Chondrocyte (in vitro differentiated cells): Measurements from ENCODE around the gene NRSN1. TPM values are rescaled to one million over a fixed set of nuclear protein-coding genes. Genes with fewer than 3 reads are reported as not detected.

Experiments used
- DNase-seq: peaks from one replicate; pipeline ENCODE4 v3.0.0; 2021; ENCODE audit warnings: mixed read lengths, low spot score
- H3K27ac Mint-ChIP-seq: one replicate; pipeline ENCODE4 v1.8.0; 2021; ENCODE audit warnings: mild to moderate bottlenecking, moderate library complexity, mixed read lengths; ENCODE audit not compliant: unreplicated experiment
- H3K27me3 Mint-ChIP-seq: 2 replicates; pipeline ENCODE4 v1.8.0; 2021; ENCODE audit warnings: low read depth, mixed read lengths
- H3K36me3 Mint-ChIP-seq: 2 replicates; pipeline ENCODE4 v1.8.0; 2021; ENCODE audit warnings: low read depth, mixed read lengths
- H3K4me1 Mint-ChIP-seq: 2 replicates; pipeline ENCODE4 v1.8.0; 2021; ENCODE audit warnings: low read depth, mild to moderate bottlenecking, mixed read lengths
- H3K4me3 Mint-ChIP-seq: one replicate; pipeline ENCODE4 v1.8.0; 2021; ENCODE audit warnings: mild to moderate bottlenecking, moderate library complexity, mixed read lengths; ENCODE audit not compliant: unreplicated experiment
- H3K9me3 Mint-ChIP-seq: 2 replicates; pipeline ENCODE4 v1.8.0; 2021; ENCODE audit warnings: low read depth, mixed read lengths
- total RNA-seq: library from RNA; stranded (reverse); gene quantifications from 3 replicates; pipeline ENCODE4 v1.2.1, GENCODE V29; 2021
- TF ChIP-seq, protein P1 (sequence below): fragments of 200-600 bp; sonication (generic); IDR thresholded peaks from 2 replicates; pipeline ENCODE4 v1.5.0; 2021; ENCODE audit warnings: antibody characterized with exemption, mild to moderate bottlenecking, moderate library complexity

The NRSN1 gene
- total RNA-seq, 1 donor from 2014 or later = not detected

GRCh38 chr6:24149836-24150235 is 23.8 kb downstream of the NRSN1 start:
- Mint-ChIP-seq H3K27ac (no peak overlapping the region), H3K27me3 (no peaks in the 10 kb centered on the region), H3K9me3 (peaks cover 4% of the 10 kb centered on the region)

GRCh38 chr6:24152014-24152413 is 26.0 kb downstream of the NRSN1 start:
- Mint-ChIP-seq H3K9me3 (peaks cover 4% of the 10 kb centered on the region), H3K27ac (no peak overlapping the region), H3K36me3 (no peaks in the 10 kb centered on the region), H3K27me3 (no peaks in the 10 kb centered on the region), H3K4me1 (no peaks in the 10 kb centered on the region), H3K4me3 (no peak overlapping the region)
- DNase-seq = no peak
- TF ChIP-seq, protein P1, sequence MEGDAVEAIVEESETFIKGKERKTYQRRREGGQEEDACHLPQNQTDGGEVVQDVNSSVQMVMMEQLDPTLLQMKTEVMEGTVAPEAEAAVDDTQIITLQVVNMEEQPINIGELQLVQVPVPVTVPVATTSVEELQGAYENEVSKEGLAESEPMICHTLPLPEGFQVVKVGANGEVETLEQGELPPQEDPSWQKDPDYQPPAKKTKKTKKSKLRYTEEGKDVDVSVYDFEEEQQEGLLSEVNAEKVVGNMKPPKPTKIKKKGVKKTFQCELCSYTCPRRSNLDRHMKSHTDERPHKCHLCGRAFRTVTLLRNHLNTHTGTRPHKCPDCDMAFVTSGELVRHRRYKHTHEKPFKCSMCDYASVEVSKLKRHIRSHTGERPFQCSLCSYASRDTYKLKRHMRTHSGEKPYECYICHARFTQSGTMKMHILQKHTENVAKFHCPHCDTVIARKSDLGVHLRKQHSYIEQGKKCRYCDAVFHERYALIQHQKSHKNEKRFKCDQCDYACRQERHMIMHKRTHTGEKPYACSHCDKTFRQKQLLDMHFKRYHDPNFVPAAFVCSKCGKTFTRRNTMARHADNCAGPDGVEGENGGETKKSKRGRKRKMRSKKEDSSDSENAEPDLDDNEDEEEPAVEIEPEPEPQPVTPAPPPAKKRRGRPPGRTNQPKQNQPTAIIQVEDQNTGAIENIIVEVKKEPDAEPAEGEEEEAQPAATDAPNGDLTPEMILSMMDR = no peak

More at GRCh38 chr6:24149836-24150235, 23.8 kb downstream of the NRSN1 start:
- Mint-ChIP-seq H3K4me3 (no peak overlapping the region), H3K4me1 (no peaks in the 10 kb centered on the region), H3K36me3 (no peaks in the 10 kb centered on the region)
- no peak for DNase-seq
- TF ChIP-seq, protein P1 = no peak

DNA sequence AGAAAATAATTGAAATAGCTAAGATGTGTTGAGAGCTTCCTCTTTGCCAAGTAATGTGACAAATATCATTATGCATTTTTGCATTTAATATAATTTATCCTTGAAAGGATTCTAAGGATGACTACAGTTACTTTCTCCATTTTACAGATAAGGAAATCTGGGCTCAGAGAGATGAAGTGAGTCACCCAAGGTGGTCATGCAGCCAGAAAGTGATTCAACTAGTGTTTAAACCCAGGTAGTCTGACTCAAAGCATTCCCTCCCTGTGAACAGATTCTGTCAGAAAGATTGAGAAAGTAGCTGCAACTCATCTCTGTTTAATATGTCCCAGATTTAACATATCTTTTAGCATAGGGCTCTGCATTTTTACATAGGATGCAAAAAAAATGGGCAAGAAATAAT is 28.1 kb downstream of the NRSN1 start:
- Mint-ChIP-seq H3K9me3 (peaks cover 4% of the 10 kb centered on the region), H3K27me3 (no peaks in the 10 kb centered on the region), H3K36me3 (no peaks in the 10 kb centered on the region), H3K27ac (no peak overlapping the region), H3K4me1 (no peaks in the 10 kb centered on the region), H3K4me3 (no peak overlapping the region)
- TF ChIP-seq, protein P1 = no peak
- DNase-seq = no peak

DNA sequence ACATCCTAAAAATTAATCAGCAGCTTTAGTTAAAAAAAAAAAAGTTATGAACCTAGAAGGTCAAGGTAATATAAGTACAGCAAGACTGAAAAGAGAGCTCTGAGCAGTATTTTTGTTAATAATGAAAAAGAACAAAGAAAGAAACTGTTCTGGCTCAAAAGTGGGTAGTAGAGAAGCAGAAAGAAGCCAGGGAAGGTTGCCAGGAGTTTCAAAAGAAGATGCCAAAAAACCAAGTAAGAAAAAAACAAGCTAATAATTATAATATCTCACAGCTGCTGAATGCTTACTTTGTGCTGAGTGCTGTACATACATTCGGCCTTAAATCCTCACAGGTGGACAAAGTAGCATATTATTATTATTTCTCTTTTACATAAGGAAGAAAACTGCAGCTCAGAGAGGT is 31.9 kb downstream of the NRSN1 start:
- Mint-ChIP-seq H3K27ac (no peak overlapping the region), H3K4me1 (no peaks in the 10 kb centered on the region), H3K27me3 (no peaks in the 10 kb centered on the region)

DNA sequence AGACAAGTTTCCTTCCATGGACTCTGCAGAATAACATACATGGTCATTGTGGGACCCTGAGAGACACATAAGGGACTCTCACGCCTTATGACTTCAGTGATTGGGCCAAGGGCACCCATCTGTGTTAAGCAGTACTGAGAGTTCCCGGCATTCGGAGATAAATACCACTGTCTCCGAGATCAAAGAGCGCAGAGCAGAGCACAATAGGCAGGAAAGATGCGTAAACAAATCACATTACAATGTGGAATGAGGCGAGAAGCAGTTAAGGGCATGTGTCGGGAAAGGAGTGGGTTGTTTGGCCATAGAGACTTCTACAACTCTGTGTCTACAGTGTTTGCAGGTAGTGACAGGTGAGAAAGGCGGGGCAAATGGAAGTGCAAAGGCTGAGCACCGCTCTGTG is 57.6 kb downstream of the NRSN1 start:
- H3K36me3 Mint-ChIP-seq = no peaks in the 10 kb centered on the region
- H3K4me3 Mint-ChIP-seq = no peak overlapping the region
- TF ChIP-seq, protein P1 = no peak
- H3K9me3 Mint-ChIP-seq = peaks cover 8% of the 10 kb centered on the region
- H3K27me3 Mint-ChIP-seq = no peaks in the 10 kb centered on the region
- DNase-seq = no peak
- no peaks in the 10 kb centered on the region for H3K4me1 Mint-ChIP-seq
- no peak overlapping the region for H3K27ac Mint-ChIP-seq

More for the DNA sequence above, 31.9 kb downstream of the NRSN1 start:
- no peak overlapping the region for H3K4me3 Mint-ChIP-seq
- no peaks in the 10 kb centered on the region for H3K9me3 Mint-ChIP-seq
- no peaks in the 10 kb centered on the region for H3K36me3 Mint-ChIP-seq
- TF ChIP-seq, protein P1 = no peak
- DNase-seq = no peak
